Epithelial cell of proximal tubule (primary cell): ENCODE results near the gene FBXO2. TPM values are rescaled to one million over a fixed set of nuclear protein-coding genes. Genes with fewer than 3 reads are reported as not detected.

ENCODE experiments used
- DNase-seq: peaks from one replicate; pipeline ENCODE4 v3.0.0-alpha.2; 2011; ENCODE audit warnings: low read depth
- H3K4me3 ChIP-seq: 2 replicates; pipeline ENCODE4 v1.5.1; 2011; ENCODE audit warnings: low read depth, mild to moderate bottlenecking, low read length
- total RNA-seq: library from RNA; depleted of rRNA; stranded (reverse); fragments of >200 nt; gene quantifications from 2 replicates; pipeline ENCODE4 v1.2.3, GENCODE V29; 2015
- TF ChIP-seq, protein P1 (sequence below): conservative IDR thresholded peaks from 2 replicates; pipeline ENCODE4 v1.5.1; 2012; ENCODE audit warnings: low read depth, mild to moderate bottlenecking, low read length

Gene FBXO2
- total RNA-seq, 1 donor from 2014 or later = 6.5 TPM

- TF ChIP-seq, protein P1, sequence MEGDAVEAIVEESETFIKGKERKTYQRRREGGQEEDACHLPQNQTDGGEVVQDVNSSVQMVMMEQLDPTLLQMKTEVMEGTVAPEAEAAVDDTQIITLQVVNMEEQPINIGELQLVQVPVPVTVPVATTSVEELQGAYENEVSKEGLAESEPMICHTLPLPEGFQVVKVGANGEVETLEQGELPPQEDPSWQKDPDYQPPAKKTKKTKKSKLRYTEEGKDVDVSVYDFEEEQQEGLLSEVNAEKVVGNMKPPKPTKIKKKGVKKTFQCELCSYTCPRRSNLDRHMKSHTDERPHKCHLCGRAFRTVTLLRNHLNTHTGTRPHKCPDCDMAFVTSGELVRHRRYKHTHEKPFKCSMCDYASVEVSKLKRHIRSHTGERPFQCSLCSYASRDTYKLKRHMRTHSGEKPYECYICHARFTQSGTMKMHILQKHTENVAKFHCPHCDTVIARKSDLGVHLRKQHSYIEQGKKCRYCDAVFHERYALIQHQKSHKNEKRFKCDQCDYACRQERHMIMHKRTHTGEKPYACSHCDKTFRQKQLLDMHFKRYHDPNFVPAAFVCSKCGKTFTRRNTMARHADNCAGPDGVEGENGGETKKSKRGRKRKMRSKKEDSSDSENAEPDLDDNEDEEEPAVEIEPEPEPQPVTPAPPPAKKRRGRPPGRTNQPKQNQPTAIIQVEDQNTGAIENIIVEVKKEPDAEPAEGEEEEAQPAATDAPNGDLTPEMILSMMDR = no peak
- DNase-seq = no peak
These were observed 10.3 kb upstream of the FBXO2 start for GRCh38 chr1:11664336-11665065.

DNA sequence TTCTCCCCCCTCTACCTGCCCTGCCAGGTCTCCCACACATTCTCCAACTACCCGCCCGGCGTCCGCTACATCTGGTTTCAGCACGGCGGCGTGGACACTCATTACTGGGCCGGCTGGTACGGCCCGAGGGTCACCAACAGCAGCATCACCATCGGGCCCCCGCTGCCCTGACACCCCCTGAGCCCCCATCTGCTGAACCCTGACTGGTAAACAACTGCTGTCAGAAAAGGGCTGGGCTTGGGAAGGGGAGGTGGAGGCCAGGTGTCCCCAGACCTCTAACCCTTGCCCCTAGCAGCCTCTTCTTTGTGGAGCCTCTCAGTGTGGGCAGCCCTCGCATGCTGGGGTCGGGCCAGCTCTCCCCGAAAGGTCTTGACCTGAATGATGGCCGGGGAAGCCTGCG, 6.9 kb upstream of the FBXO2 start:
- TF ChIP-seq, protein P1 = no peak
- H3K4me3 ChIP-seq = no peak overlapping the region
- no peak for DNase-seq

More at GRCh38 chr1:11664336-11665065, 10.3 kb upstream of the FBXO2 start:
- H3K4me3 ChIP-seq = peak overlapping the region; percentile 66

- TF ChIP-seq, protein P1 = no peak
- DNase-seq = no peak
- H3K4me3 ChIP-seq = no peak overlapping the region
These were observed 5.5 kb upstream of the FBXO2 start for GRCh38 chr1:11659748-11660147.

GRCh38 chr1:11658542-11658941, 4.3 kb upstream of the FBXO2 start:
- H3K4me3 ChIP-seq = no peak overlapping the region
- DNase-seq = no peak
- TF ChIP-seq, protein P1 = no peak

- no peak for DNase-seq
- no peak overlapping the region for H3K4me3 ChIP-seq
- TF ChIP-seq, protein P1 = no peak
These were observed 3.4 kb upstream of the FBXO2 start for GRCh38 chr1:11657654-11658053.

DNA sequence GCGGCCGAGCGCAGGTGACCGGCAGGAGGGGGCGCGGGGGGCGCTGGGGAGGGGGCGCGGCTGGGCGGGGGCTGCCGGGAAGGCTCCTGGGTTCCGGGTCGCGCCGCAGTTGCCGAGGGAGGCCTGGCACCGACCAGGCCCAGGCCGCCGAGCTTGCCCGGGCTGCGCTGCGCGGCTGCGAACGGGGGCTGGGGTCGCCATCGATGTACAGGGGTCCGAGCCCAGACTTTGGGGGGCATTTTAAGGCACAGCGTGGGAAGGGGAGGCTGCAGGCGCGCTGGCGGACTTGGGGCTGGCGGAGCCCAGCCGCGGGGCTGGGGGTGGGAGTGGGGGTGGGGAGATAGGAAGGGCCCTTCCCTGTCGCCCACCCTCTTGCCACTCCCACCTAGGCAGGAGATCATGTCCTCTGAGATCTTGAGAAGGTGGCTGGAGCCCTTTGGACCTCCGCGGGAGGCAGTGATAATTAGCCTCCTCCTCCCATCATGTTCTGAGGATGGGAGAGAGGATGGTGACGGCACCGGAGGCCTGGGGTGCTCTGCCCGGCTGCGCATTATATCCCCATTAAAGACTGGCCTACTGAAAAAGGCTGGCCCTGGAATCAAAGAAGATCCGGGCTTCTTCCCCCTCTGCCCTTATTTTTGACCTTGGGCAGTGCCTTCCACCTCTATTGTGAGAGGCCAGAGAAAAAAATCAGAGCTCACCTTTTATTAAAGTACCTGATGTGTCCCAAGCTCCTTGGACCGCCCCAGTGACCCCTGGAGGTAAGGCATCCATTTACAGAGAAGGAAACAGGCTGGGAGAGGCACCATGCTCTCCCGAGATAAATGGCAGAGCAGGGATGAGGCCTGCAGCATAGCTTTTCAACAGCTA, 945 bp upstream of the FBXO2 start:
- TF ChIP-seq, protein P1 = no peak
- DNase-seq = no peak
- peak overlapping the region; percentile 62 for H3K4me3 ChIP-seq
